Measurements from ENCODE around the gene CHRNG.

The CHRNG gene

DNA sequence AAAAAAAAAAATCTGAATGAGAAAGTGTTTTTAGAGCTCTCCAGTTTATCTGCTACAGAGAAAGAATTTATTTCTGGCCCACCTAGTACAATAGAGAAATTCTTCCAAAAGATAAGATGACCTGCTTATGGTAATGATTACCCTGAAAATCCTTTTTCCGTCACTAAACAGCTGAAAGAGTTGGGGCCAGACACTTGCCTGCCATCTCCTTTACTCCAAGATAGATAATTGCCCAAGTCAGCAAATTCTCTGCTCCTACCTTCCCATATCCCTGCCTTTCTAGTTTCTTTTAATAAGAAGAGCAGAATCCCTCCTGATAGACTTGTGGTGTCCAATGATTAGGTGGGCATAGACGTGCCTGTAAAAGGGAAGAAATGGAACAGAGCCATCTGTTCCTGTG lies 39.1 kb downstream of the CHRNG start:
- TF ChIP-seq, protein P1, sequence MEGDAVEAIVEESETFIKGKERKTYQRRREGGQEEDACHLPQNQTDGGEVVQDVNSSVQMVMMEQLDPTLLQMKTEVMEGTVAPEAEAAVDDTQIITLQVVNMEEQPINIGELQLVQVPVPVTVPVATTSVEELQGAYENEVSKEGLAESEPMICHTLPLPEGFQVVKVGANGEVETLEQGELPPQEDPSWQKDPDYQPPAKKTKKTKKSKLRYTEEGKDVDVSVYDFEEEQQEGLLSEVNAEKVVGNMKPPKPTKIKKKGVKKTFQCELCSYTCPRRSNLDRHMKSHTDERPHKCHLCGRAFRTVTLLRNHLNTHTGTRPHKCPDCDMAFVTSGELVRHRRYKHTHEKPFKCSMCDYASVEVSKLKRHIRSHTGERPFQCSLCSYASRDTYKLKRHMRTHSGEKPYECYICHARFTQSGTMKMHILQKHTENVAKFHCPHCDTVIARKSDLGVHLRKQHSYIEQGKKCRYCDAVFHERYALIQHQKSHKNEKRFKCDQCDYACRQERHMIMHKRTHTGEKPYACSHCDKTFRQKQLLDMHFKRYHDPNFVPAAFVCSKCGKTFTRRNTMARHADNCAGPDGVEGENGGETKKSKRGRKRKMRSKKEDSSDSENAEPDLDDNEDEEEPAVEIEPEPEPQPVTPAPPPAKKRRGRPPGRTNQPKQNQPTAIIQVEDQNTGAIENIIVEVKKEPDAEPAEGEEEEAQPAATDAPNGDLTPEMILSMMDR (conservative IDR thresholded peaks at IDR 0.05; ENCODE audit: low read depth, low read length) = no peak
- no peak overlapping the region for H3K4me3 ChIP-seq (ENCODE audit: low read length)
- DNase-seq (ENCODE audit: low read depth) = no peak

DNA sequence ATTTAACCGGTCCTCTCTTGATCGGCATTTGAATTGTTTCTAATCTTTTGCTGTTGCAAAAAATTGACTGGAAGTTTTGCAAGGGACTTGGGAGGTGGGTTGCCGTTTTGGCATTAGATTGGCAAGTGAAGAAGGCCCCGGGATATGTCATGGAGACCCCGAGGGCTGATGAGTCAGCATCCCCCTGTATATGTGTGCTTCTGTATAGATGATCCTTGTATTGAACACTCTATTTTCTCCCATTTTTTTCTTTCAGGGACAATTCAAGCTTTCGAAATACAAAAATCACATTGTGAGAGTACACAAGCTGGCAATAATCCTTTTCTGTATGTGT lies 41.1 kb downstream of the CHRNG start:
- no peak overlapping the region for H3K4me3 ChIP-seq (ENCODE audit: low read length)
- TF ChIP-seq, protein P1 (conservative IDR thresholded peaks at IDR 0.05; ENCODE audit: low read depth, low read length) = no peak
- DNase-seq (ENCODE audit: low read depth) = no peak

DNA sequence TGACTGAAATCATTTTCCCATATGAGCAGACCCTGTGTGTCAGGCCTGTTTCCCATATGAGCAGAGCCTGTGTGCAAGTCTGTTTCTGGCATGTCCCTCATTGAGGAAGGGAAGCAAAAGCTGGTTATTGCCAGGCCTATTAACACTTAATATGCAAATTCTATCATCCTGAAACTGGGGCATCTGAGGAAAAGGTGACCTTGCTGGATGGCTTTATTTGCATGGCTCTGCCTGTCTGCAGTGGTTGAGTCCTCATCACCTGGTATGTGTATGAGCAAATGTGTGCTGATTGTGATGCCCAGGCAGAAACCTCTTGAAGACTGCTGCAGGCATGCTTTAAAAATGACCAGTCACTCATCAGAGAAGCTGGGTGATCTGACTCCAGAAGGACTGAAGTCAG lies 42.2 kb downstream of the CHRNG start:
- no peak overlapping the region for H3K4me3 ChIP-seq (ENCODE audit: low read length)
- TF ChIP-seq, protein P1 (conservative IDR thresholded peaks at IDR 0.05; ENCODE audit: low read depth, low read length) = no peak
- DNase-seq (ENCODE audit: low read depth) = no peak

DNA sequence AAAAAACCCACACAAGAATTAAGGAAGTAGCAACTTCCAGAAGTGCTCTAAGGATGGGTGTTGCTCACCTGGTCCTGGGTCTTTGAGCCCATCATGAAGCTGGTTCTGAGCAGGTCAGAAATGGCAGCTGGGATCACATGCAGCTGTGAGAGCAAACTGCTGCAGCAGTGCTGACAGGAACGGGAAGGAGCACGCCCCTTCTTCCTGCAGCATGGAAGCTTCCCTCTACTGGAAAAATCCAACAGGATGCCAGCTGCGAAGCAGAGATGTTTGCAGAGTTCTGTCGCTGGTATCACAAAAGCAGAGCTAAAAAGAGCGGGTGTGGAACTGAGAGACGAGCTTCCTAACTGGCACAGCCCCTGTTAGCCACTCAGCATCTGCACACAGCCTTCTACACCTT lies 44.7 kb downstream of the CHRNG start:
- TF ChIP-seq, protein P1 (conservative IDR thresholded peaks at IDR 0.05; ENCODE audit: low read depth, low read length) = no peak
- DNase-seq (ENCODE audit: low read depth) = no peak
- H3K4me3 ChIP-seq (ENCODE audit: low read length) = no peak overlapping the region

DNA sequence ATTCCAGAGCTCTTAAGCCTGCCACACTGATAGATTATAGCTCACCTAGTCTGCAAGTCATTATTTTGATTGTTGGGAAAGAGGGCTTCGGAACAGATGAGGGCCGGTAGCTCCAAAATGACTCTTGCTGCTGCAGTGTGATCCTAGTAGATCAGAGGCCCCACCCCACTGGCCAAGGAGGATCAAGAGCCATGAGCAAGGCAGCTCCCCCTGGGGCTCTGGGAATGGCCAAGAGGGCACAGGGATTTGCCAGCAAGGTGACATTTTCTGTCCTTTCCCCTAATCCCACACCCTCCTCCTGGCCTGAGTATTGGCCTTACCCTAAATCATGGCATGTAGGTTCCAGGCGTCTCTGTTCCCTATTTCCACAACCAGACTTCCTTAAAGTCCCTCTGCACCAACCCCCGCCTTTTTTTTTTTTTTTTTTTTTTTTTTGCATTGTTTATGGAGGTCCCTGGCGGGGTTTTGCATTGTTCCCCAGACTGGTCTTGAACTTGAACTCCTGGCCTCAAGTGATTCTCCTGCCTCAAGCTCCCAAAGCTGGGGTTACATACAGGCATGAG lies 47.5 kb downstream of the CHRNG start:
- TF ChIP-seq, protein P1 (conservative IDR thresholded peaks at IDR 0.05; ENCODE audit: low read depth, low read length) = no peak
- no peak for DNase-seq (ENCODE audit: low read depth)
- no peak overlapping the region for H3K4me3 ChIP-seq (ENCODE audit: low read length)

DNA sequence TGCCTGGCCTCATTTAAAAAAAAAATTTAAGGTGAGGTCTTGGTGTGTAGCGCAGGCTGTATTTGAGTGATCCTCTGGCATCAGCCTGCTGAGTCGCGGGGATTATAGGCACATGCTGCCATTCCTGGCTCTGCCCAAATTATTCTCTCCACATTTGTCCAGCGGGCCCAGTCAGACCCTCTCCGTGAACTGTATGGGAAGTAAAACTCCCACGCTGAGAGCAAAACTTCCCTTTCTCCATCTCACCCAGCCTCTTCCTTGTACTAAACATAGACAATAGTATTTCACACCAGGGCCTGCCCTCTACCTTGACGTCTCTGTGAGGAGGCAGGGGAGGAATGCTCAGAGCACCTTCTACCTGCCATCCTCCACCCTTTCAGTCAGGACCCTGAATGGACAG lies 48.0 kb downstream of the CHRNG start:
- H3K4me3 ChIP-seq (ENCODE audit: low read length) = no peak overlapping the region
- no peak for DNase-seq (ENCODE audit: low read depth)
- TF ChIP-seq, protein P1 (conservative IDR thresholded peaks at IDR 0.05; ENCODE audit: low read depth, low read length) = no peak

DNA sequence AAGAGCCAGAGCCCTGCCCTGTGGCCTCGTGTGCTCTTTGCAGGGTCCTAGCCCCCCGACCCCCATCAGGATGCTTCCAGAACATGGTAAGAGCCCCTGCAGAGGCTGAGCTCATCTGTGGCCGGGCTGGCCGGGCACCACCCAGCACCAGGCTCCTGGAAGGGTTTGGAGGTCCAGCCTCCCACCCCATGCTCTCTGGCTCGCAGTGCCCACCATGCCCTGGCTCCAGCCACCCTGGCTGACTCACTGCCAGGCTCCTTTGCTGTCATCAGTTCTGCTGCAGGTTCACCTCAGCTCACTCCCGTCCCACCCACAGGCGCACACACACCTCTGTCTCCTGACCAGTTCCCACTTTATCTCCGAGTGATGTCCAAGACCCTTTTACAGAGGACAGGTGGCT lies 48.5 kb downstream of the CHRNG start:
- no peak overlapping the region for H3K4me3 ChIP-seq (ENCODE audit: low read length)
- no peak for DNase-seq (ENCODE audit: low read depth)
- TF ChIP-seq, protein P1 (conservative IDR thresholded peaks at IDR 0.05; ENCODE audit: low read depth, low read length) = no peak

Data from retinal pigment epithelial cell (primary cell).